Middle frontal gyrus (tissue), 1 donor: ENCODE results near the gene AGBL4.
A peak's percentile ranks its signal among the peaks of the same experiment; 100 is the strongest.

ENCODE experiments used
- DNase-seq: peaks from one replicate; pipeline ENCODE4 v3.0.0-alpha.2; 2015; ENCODE audit warnings: low spot score; ENCODE audit errors: extremely low spot score

Gene AGBL4

GRCh38 chr1:49187056-49187455 is 836.7 kb downstream of the AGBL4 start:
- DNase-seq, result no peak

DNA sequence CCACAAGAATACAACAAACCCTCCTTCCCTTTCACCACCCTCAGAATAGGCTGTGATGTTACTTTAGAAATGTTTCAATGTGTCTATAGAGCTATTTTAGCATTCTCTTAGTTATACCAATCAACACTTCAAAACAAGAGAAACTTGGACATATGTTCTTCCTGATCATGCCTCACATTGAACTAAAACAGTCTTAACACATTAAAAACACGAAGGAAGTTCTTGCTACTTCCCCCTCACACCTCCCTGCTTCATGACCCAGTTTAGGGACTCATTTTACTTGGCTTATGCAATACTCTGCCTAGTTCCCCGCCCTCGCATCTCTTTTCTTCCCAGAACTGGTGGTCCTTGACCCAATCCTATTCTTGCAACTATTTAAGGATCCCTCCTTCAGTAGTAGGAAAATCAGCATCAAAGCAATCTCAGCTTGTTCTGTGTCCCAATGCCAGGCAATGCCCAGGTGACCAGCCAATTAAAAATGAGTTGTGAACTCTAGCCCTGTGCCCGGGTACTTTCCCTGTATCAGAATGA is 838.2 kb downstream of the AGBL4 start:
- peak; percentile 56 for DNase-seq

DNA sequence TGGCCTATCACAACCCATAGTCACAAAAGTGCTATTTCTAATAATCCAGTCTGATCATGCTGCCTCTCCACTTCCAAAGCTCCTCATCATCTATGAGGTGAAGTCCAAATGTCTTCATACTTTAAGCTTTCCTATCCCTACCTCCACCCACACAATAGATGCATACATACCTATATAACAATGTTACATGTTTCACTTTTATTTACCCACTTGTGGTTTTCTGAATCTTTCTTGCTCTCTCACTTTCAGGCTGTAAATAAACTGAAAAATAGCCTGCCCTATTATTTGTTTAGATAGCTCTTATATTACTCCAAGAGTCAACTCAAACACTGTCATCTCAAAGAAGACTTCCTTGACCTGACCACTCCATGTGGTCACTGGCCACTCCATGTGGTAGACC is 840.3 kb downstream of the AGBL4 start:
- no peak for DNase-seq

DNA sequence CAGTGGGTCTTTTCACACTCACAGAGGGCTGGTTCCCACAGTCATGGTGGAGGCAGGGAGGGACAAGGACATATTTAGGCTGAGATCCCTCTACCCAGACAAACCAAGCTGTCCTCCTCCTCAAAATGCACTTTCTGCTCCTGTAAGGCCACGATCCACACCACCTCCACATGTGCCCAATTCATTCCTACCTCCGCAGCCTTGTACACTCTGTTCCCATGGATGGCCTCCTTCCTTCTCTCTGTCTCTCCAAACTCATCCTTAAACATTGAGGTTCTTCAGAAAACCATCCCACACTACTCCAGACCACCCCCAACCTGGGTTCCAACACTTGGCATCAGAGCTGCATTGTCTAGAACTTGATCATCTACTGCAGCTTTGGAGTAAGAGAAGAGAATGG is 842.7 kb downstream of the AGBL4 start:
- no peak for DNase-seq

GRCh38 chr1:49171941-49172593 is 851.7 kb downstream of the AGBL4 start:
- no peak for DNase-seq

- DNase-seq, result no peak
Observed at GRCh38 chr1:49166031-49166430, 857.7 kb downstream of the AGBL4 start.

- DNase-seq, result no peak
Observed at GRCh38 chr1:49163031-49163430, 860.7 kb downstream of the AGBL4 start.

DNA sequence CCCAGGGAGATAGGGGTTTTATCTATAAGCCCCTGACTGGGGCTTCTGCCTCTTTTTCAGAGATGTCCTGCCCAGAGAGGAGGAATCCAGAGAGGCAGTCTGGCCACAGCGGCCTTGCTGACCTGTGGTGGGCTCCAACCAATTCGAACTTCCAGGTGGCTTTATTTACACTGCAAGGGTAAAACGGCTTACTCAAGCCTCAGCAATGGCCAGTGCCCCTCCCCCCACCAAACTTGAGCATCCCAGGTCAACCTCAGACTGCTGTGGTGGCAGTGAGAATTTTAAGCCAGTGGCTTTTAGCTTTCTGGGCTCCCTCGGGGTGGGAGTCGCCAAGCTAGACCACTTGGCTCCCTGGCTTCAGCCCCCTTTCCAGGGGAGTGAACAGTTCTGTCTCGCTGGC is 863.1 kb downstream of the AGBL4 start:
- DNase-seq, result no peak

- no peak for DNase-seq
Observed at GRCh38 chr1:49136738-49137251, 887.0 kb downstream of the AGBL4 start.

DNA sequence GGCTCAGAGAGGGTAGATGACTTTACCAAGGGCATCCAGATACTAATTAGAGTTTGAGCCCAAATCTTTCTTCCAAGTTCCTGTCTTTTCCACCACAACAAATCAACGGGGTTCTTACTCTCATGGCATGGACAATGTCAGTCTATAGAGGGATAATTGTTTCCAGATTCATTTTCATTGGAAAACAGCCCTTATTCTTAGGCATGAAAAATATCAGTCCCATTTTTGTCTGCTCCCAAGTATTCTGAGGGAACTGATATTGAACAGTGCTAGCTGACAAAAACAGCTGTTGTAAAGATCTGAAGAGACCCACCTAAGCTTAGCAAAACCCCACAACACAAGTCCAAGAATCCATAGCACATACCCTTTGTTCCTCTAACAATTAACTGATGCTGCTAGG is 898.0 kb downstream of the AGBL4 start:
- DNase-seq, result no peak

DNA sequence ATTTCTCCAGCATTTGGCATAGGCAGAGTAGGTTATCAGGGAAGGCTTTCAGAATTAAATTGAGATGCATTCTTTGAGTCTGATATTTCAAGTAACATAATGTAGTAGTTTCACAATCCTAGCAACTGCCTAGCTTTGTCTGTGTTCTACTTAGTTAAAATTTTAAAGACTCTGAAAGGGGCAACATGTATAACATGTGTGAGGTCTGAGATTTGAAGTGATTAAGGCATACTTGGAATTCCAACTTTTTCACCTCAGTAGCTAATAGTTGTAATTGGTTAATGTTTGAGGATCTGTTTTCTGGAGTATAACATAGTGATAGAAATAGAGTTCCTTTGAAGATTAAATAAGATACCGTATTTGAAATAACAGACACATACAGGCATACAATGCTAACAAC is 911.8 kb downstream of the AGBL4 start:
- DNase-seq, result no peak

GRCh38 chr1:49106445-49106844 is 917.3 kb downstream of the AGBL4 start:
- DNase-seq, result no peak

DNA sequence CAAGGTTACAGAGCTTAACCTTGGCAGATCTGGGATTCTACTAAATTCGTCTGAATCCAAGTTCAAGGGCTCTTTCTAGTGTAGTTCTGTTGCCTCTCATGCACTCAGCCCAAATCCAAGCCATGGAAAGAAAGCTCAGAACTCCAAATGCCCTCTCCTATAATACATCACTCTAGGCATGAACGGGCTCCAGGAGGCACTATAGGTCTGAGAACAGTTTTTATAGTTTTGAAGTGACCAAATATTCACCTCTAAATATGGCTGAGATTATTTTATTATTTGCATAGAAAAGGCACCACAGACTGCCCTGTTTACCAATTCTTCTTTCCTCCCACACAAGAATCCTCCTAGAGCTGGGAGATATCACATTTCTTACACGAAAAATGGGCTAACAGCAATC is 919.2 kb downstream of the AGBL4 start:
- DNase-seq, result no peak

DNA sequence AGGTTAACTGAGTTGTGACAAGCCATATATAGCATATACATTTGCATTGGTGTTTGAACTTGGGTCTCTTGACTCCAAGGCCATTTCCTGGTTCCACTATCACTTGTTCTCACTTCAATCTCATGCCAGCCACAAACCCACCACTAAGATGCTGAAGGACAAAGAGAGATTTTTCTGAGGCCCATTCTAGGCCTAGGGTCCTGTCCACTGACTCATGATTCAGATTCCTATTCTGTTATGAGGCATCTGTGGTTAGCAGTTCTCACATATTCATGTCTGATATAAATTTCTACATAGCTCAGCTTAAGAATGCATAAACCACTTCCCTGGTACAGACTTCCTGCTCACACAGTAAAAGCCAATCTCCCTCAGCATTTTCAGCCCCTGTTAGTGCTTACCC is 921.0 kb downstream of the AGBL4 start:
- DNase-seq, result no peak

- DNase-seq, result no peak
Observed at GRCh38 chr1:49098866-49099265, 924.9 kb downstream of the AGBL4 start.

- DNase-seq, result no peak
Observed at GRCh38 chr1:49086327-49086726, 937.4 kb downstream of the AGBL4 start.

DNA sequence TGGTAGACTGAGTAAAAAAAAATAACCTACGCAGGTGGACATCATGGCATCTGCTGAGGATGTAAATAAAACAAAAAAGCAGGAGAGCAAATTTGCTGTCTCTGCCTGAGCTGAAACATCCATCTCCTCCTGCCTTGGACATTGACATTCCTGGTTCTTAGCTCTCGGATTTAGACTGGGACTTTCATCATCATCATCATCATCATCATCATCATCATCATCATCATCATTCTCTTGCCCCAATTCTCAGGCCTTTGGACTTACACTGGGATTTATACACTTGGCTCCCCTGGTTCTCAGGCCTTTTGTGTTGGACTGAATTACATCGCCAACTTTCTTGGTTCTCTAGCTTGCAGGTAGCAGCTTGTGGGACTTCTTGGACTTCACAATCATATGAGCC is 938.7 kb downstream of the AGBL4 start:
- DNase-seq, result no peak

DNA sequence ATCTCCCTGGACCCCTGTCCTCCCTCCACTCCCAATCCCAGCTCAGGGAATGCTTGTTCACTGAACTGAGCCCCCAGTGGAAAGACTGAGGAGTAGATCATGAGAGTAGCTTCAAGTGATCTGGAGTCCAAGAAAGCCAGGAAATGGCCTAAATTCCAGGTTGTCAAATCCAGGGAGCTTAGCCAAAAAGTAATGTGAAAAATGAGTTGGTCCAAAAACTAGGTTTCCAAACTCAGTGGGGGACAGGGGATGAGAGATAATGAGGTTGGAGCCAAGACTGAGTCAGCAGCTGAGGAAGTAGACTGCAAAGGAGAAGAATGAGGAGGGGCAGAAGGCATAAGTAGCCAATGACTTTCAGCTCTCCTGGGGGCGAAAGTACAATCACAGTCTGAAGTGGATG is 963.0 kb downstream of the AGBL4 start:
- no peak for DNase-seq

DNA sequence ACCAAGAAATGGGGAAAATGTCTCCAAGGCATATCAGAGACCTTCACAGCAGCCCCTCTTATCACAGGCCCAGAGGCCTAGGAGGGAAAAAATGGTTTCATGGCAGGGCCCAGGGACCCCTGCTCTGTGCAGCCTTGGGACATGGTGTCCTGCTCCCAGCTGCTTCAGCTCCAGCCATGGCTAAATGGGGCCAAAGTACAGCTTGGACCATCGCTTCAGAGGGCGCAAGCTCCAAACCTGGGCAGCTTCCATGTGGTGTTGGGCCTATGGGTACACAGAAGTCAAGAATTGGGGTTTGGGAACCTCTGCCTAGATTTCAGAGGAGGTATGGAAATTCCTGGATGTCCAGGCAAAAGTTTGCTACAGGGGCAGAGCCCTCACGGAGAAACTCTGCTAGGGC is 964.7 kb downstream of the AGBL4 start:
- DNase-seq, result no peak

- DNase-seq, result no peak
Observed at GRCh38 chr1:49052102-49052501, 971.7 kb downstream of the AGBL4 start.

- DNase-seq, result no peak
Observed at GRCh38 chr1:49051647-49052046, 972.1 kb downstream of the AGBL4 start.

DNA sequence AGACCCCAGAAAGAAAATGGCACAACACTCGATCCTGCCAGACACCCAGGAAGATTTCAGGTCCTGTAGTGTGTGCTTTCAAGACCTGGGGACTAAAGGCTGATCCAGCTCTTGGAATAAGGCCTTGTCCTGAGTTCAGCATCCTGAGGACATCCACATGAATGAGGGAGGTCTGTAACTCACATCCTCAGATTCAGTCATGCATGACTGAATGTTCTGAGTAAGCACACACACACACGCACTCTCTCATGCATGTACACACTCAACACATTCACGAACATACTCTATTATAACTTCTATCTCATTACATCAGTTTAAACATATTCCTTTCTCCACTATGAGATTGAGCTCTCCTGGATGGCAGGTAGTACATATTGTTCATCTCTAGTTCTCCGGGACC is 973.7 kb downstream of the AGBL4 start:
- DNase-seq, result no peak

DNA sequence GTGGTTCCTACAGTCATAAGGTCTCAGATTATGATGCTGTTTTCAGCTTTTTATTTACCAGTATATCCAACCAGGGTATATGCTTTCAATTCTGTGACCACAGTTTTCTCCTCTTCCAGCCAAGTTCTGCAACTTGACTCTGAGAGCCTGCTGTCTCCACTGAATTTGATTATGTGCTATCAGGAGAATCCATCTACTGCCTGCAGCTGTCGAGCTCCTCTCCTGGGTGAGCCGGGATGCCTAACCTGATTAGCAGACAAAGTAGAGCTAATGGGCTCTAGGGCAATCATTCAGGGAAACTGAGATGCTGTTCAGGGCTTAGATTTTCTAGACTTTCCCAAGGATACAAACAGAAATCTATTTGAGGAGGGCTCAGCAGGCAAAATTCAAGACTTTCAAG is 975.6 kb downstream of the AGBL4 start:
- DNase-seq, result no peak
